IMR-90 (cell line): ENCODE data around the gene MYO3B. TPM values are rescaled to one million over a fixed set of nuclear protein-coding genes. Genes with fewer than 3 reads are reported as not detected.
"Not testable (repeated sequence)": the region's sequence is repeated elsewhere in the genome, so short reads cannot be mapped to it uniquely, and the experiment has no call there.

Experiments used
- ATAC-seq: fragments of 200-7000 bp; cut with Tn5 transposase; 2 replicates; pipeline ENCODE4 v1.9.1; 2020; ENCODE audit warnings: low read depth, mild to moderate bottlenecking, moderate library complexity
- BruUV-seq: library from RNA; stranded (reverse); fragments of 400-500 nt; replicated peaks from 2 replicates; lab custom pipeline; 2021; lab: Mats Ljungman, UMichigan
- CTCF ChIA-PET: fragments of 300-600 bp; formaldehyde crosslinking; extraction: SDS; loops from one replicate; lab custom pipeline; 2021; ENCODE audit warnings: antibody characterized with exemption; lab: Yijun Ruan, JAX
- POLR2A ChIA-PET: fragments of 300-600 bp; sonication (Branson Sonifier 250); formaldehyde crosslinking; loops from one replicate; lab custom pipeline; 2022; ENCODE audit warnings: antibody characterized with exemption; ENCODE audit not compliant: unreplicated experiment; lab: Charles Lee
- DNase-seq: peaks from one replicate; pipeline ENCODE4 v3.0.0; 2013
- H2AFZ ChIP-seq: replicated peaks from 2 replicates; pipeline ENCODE3; 2013; ENCODE audit warnings: low read length, mild to moderate bottlenecking; ENCODE audit not compliant: poor library complexity
- H2AK5ac ChIP-seq: 2 replicates; pipeline ENCODE4 v1.6.1; 2013; ENCODE audit warnings: low read depth, low read length, inconsistent platforms
- H2AK9ac ChIP-seq: replicated peaks from 2 replicates; pipeline ENCODE3; 2013; ENCODE audit warnings: mild to moderate bottlenecking, low read depth, low read length, moderate library complexity; ENCODE audit not compliant: poor library complexity
- H2BK120ac ChIP-seq: 2 replicates; pipeline ENCODE4 v1.6.1; 2013; ENCODE audit warnings: low read depth, low read length, inconsistent platforms
- H2BK15ac ChIP-seq: 3 replicates; pipeline ENCODE4 v1.6.1; 2013; ENCODE audit warnings: low read depth, low read length, inconsistent platforms
- H2BK20ac ChIP-seq: 2 replicates; pipeline ENCODE4 v1.6.1; 2013; ENCODE audit warnings: low read depth, mild to moderate bottlenecking, inconsistent platforms, low read length, moderate library complexity
- H2BK5ac ChIP-seq: 2 replicates; pipeline ENCODE4 v1.6.1; 2013; ENCODE audit warnings: mild to moderate bottlenecking, low read depth, low read length, inconsistent platforms; ENCODE audit not compliant: poor library complexity, severe bottlenecking
- H3K14ac ChIP-seq: replicated peaks from 2 replicates; pipeline ENCODE4 v1.6.1; 2013; ENCODE audit warnings: low read depth, low read length, inconsistent platforms
- H3K18ac ChIP-seq: 2 replicates; pipeline ENCODE4 v1.6.1; 2013; ENCODE audit warnings: low read depth, low read length, control low read depth
- H3K23ac ChIP-seq: 2 replicates; pipeline ENCODE4 v1.6.1; 2013; ENCODE audit warnings: low read depth, low read length, inconsistent platforms
- H3K27ac ChIP-seq: 2 replicates; pipeline ENCODE4 v1.5.1; 2013; ENCODE audit warnings: mild to moderate bottlenecking, control low read depth, low read length; ENCODE audit not compliant: insufficient read depth
- H3K27me3 ChIP-seq: 2 replicates; pipeline ENCODE4 v1.6.1; 2013; ENCODE audit warnings: low read length; ENCODE audit not compliant: control insufficient read depth, insufficient read depth
- H3K36me3 ChIP-seq: 2 replicates; pipeline ENCODE4 v1.6.1; 2013; ENCODE audit warnings: low read length, mixed read lengths; ENCODE audit not compliant: control insufficient read depth, insufficient read depth
- H3K4ac ChIP-seq: 2 replicates; pipeline ENCODE4 v1.6.1; 2013; ENCODE audit warnings: low read depth, low read length, inconsistent platforms
- H3K4me1 ChIP-seq: 2 replicates; pipeline ENCODE4 v1.6.1; 2013; ENCODE audit warnings: low read length, mixed read lengths; ENCODE audit not compliant: control insufficient read depth, insufficient read depth
- H3K4me2 ChIP-seq: 2 replicates; pipeline ENCODE4 v1.6.1; 2013; ENCODE audit warnings: low read depth, mild to moderate bottlenecking, control low read depth, low read length, moderate library complexity
- H3K4me3 ChIP-seq: 2 replicates; pipeline ENCODE4 v1.5.1; 2013; ENCODE audit warnings: low read depth, mild to moderate bottlenecking, control low read depth, low read length, moderate library complexity; ENCODE audit not compliant: insufficient read depth
- H3K56ac ChIP-seq: 2 replicates; pipeline ENCODE4 v1.6.1; 2013; ENCODE audit warnings: low read length, inconsistent platforms; ENCODE audit not compliant: insufficient read depth; ENCODE audit errors: extremely low read depth
- H3K79me1 ChIP-seq, 2 experiments: 2 replicates each; pipeline ENCODE4 v1.6.1; 2013; ENCODE audit warnings: low read length in 2 of 2, inconsistent platforms in 1 of 2, low read depth in 1 of 2
- H3K9ac ChIP-seq: 2 replicates; pipeline ENCODE4 v1.6.1; 2013; ENCODE audit warnings: low read depth, low read length, control low read depth
- H3K9me1 ChIP-seq: 2 replicates; pipeline ENCODE4 v1.6.1; 2013; ENCODE audit warnings: low read length, inconsistent platforms; ENCODE audit not compliant: insufficient read depth
- H3K9me3 ChIP-seq: 2 replicates; pipeline ENCODE4 v1.6.1; 2013; ENCODE audit warnings: low read length; ENCODE audit not compliant: control insufficient read depth, insufficient read depth
- H4K20me1 ChIP-seq: 2 replicates; pipeline ENCODE4 v1.6.1; 2013; ENCODE audit warnings: low read length, inconsistent platforms; ENCODE audit not compliant: insufficient read depth
- H4K5ac ChIP-seq: 2 replicates; pipeline ENCODE4 v1.6.1; 2013; ENCODE audit warnings: mild to moderate bottlenecking, low read depth, low read length, control low read depth
- H4K8ac ChIP-seq, 2 experiments: 2 replicates each; pipeline ENCODE4 v1.6.1; 2013; ENCODE audit warnings: low read depth in 2 of 2, low read length in 2 of 2, control low read depth in 1 of 2, inconsistent platforms in 1 of 2
- H4K91ac ChIP-seq: 2 replicates; pipeline ENCODE4 v1.6.1; 2013; ENCODE audit warnings: low read depth, low read length, inconsistent platforms; ENCODE audit not compliant: insufficient read depth
- WGBS, 2 experiments: methylation state at CpG; one replicate each; pipeline versions ENCODE4 v1.1.5 to v1.1.7; 2013; ENCODE audit warnings: missing lambda C conversion rate in 2 of 2; ENCODE audit not compliant: insufficient read length in 1 of 2; ENCODE audit errors: extremely low coverage in 2 of 2; 5-methylcytosine and 5-hydroxymethylcytosine counted together
- dilution Hi-C: fragments of 300-500 bp; cut with HindIII; formaldehyde crosslinking; loops from one replicate; pipeline ENCODE4 v1.14.3; 2018; ENCODE audit warnings: low sequenced_read_pairs; ENCODE audit not compliant: unreplicated experiment
- in situ Hi-C: fragments of 300-500 bp; cut with MboI; formaldehyde crosslinking; loops from 3 replicates; pipeline ENCODE4 v1.14.3; 2019; ENCODE audit warnings: low sequenced_read_pairs, inconsistent platforms, mixed read lengths
- intact Hi-C: fragments of 100-400 bp; cut with micrococcal nuclease; formaldehyde crosslinking; loops from 2 replicates; pipeline ENCODE4 v1.10.0; 2022
- polyA plus RNA-seq, 3 experiments: library from polyadenylated mRNA; depleted of rRNA; stranded (reverse); fragments of >200 nt; gene quantifications; 2 replicates each; pipeline ENCODE4 v1.2.3, GENCODE V29; 2012; ENCODE audit warnings: low replicate concordance in 1 of 3
- total RNA-seq: library from RNA; depleted of rRNA; stranded (reverse); fragments of >200 nt; gene quantifications from 2 replicates; pipeline ENCODE4 v1.2.3, GENCODE V29; 2012

MYO3B gene
- total and polyA plus RNA-seq, 2 of the 4 experiments (the other 2 are of a cell fraction): 0.02 TPM; not detected in 1

DNA sequence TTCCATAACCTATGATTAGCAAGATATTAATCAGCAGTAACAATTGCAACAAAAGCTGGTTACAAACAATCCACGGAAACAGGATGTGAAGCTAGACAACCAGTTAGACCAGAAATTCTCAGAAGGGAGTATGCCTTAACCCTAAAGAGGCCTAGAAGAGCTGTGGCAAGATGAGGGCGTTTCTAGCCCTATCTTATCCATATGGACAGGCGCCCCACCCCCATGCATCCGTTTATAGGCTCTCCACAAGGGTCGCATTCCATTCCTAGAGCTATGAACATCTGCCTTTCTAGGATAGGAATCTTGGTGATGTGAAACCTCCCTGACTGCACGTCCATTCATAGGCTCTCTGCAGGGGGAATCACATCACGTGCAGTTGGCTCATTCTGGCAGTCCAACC, 441.0 kb downstream of the MYO3B start:
- DNase-seq, in situ Hi-C loops: not testable (repeated sequence)

GRCh38 chr2:170635094-170635493, 457.1 kb downstream of the MYO3B start:
- H3K56ac ChIP-seq, in situ Hi-C loops, H4K20me1 ChIP-seq, POLR2A ChIA-PET, H3K9me3 ChIP-seq, H3K23ac ChIP-seq, DNase-seq, H4K8ac ChIP-seq, H3K4me1 ChIP-seq, H2AK9ac ChIP-seq, H3K36me3 ChIP-seq, H4K5ac ChIP-seq, H3K14ac ChIP-seq, H2BK20ac ChIP-seq, H3K4ac ChIP-seq, H2AFZ ChIP-seq, H2BK15ac ChIP-seq, H2AK5ac ChIP-seq, dilution Hi-C loops, CTCF ChIA-PET, H4K91ac ChIP-seq, ATAC-seq, H3K9me1 ChIP-seq, H3K4me2 ChIP-seq, H3K4me3 ChIP-seq, BruUV-seq, H3K27ac ChIP-seq, H3K18ac ChIP-seq, H3K9ac ChIP-seq, H2BK5ac ChIP-seq, intact Hi-C loops, H2BK120ac ChIP-seq, H3K27me3 ChIP-seq, H3K79me1 ChIP-seq: not testable (repeated sequence)
- no CpG with 5 or more reads among the region's 4 CpGs for WGBS, 2 experiments

More for the DNA sequence above, 441.0 kb downstream of the MYO3B start:
- H3K4me3 ChIP-seq, H3K9me1 ChIP-seq, H4K8ac ChIP-seq, H3K27me3 ChIP-seq, H3K4me2 ChIP-seq, H3K27ac ChIP-seq, BruUV-seq, H2AFZ ChIP-seq, H3K9me3 ChIP-seq, intact Hi-C loops, dilution Hi-C loops, H4K20me1 ChIP-seq, H2BK20ac ChIP-seq, H3K18ac ChIP-seq, H3K23ac ChIP-seq, H4K91ac ChIP-seq, H4K5ac ChIP-seq, H2BK120ac ChIP-seq, H3K4me1 ChIP-seq, H2BK15ac ChIP-seq, H3K36me3 ChIP-seq, H3K56ac ChIP-seq, H2BK5ac ChIP-seq, H3K9ac ChIP-seq, H2AK9ac ChIP-seq, H3K79me1 ChIP-seq, H2AK5ac ChIP-seq, H3K4ac ChIP-seq, POLR2A ChIA-PET, H3K14ac ChIP-seq, CTCF ChIA-PET, ATAC-seq: not testable (repeated sequence)
- WGBS, 2 experiments: no CpG with 5 or more reads among the region's 7 CpGs
